NOMO-1 treated with DMSO at 0.1 percent for 48 hours (cell line): ENCODE measurements around the gene ITGA11.
A peak's percentile ranks its signal among the peaks of the same experiment; 100 is the strongest.

Source experiments
- DNase-seq: peaks from one replicate; lab custom pipeline; 2025; ENCODE audit not compliant: unreplicated experiment; lab: John Stamatoyannopoulos, UW

The ITGA11 gene

GRCh38 chr15:68391121-68391520 is 40.8 kb downstream of the ITGA11 start:
- DNase-seq = no peak

GRCh38 chr15:68389936-68390817 is 41.8 kb downstream of the ITGA11 start:
- peak; percentile 88 for DNase-seq

GRCh38 chr15:68389041-68389930 is 42.7 kb downstream of the ITGA11 start:
- DNase-seq = no peak

- no peak for DNase-seq
These were observed 44.4 kb downstream of the ITGA11 start for GRCh38 chr15:68387381-68388143.

GRCh38 chr15:68386587-68387288 is 45.2 kb downstream of the ITGA11 start:
- no peak for DNase-seq

- DNase-seq = no peak
These were observed 46.0 kb downstream of the ITGA11 start for GRCh38 chr15:68385671-68386586.

- no peak for DNase-seq
These were observed 46.8 kb downstream of the ITGA11 start for GRCh38 chr15:68385240-68385561.

GRCh38 chr15:68384451-68385239 is 47.3 kb downstream of the ITGA11 start:
- DNase-seq = no peak

- DNase-seq = peak; percentile 27
These were observed 48.5 kb downstream of the ITGA11 start for GRCh38 chr15:68383161-68384074.

- DNase-seq = no peak
These were observed 49.5 kb downstream of the ITGA11 start for GRCh38 chr15:68382286-68383007.

- DNase-seq = no peak
These were observed 51.5 kb downstream of the ITGA11 start for GRCh38 chr15:68380456-68380855.

GRCh38 chr15:68379759-68380290 is 52.1 kb downstream of the ITGA11 start:
- no peak for DNase-seq

- no peak for DNase-seq
These were observed 52.8 kb downstream of the ITGA11 start for GRCh38 chr15:68379058-68379758.

GRCh38 chr15:68378595-68378994 is 53.4 kb downstream of the ITGA11 start:
- no peak for DNase-seq

- no peak for DNase-seq
These were observed 54.2 kb downstream of the ITGA11 start for GRCh38 chr15:68377766-68378165.

GRCh38 chr15:68376447-68377060 is 55.4 kb downstream of the ITGA11 start:
- DNase-seq = no peak
